Colonic mucosa (tissue), 4 donors: ENCODE data around the gene CCL24. TPM values are rescaled to one million over a fixed set of nuclear protein-coding genes. Genes with fewer than 3 reads are reported as not detected.
"Not testable (repeated sequence)": the region's sequence is repeated elsewhere in the genome, so short reads cannot be mapped to it uniquely, and the experiment has no call there.

Experiments used
- DNase-seq: peaks from one replicate; pipeline ENCODE4 v3.0.0-alpha.2; 2020
- H3K27ac ChIP-seq: fragments of 200-600 bp; one replicate; pipeline ENCODE4 v1.8.0; 2021
- H3K27me3 ChIP-seq: fragments of 200-600 bp; one replicate; pipeline ENCODE4 v1.8.0; 2021
- H3K36me3 ChIP-seq: fragments of 200-600 bp; one replicate; pipeline ENCODE4 v1.8.0; 2021
- H3K4me1 ChIP-seq: fragments of 200-600 bp; one replicate; pipeline ENCODE4 v1.8.0; 2021; ENCODE audit warnings: mild to moderate bottlenecking
- H3K4me3 ChIP-seq: fragments of 200-600 bp; one replicate; pipeline ENCODE4 v1.8.0; 2021
- H3K9ac ChIP-seq, 2 donors: one replicate each; pipeline ENCODE4 v1.7.0; 2013; ENCODE audit warnings: control low read depth in 2 of 2, low read depth in 2 of 2, low read length in 2 of 2
- H3K9me3 ChIP-seq: fragments of 200-600 bp; one replicate; pipeline ENCODE4 v1.8.0; 2021
- intact Hi-C: fragments of 100-400 bp; cut with DNase I; formaldehyde crosslinking; loops from one replicate; pipeline ENCODE4 v1.14.1; 2022
- total RNA-seq, 2 donors: library from RNA; stranded (reverse); fragmentation: NEBNext Ultra II Directional in 1 of 2; extraction: Animal tissue kit (Norgen Biotek cat#: 25700) in 1 of 2; gene quantifications; one replicate each; pipeline ENCODE4 v1.2.1, GENCODE V29; 2021
- TF ChIP-seq, protein P1 (sequence below): fragments of 200-600 bp; IDR thresholded peaks from one replicate; pipeline ENCODE4 v1.8.0; 2022; ENCODE audit warnings: antibody characterized with exemption, mild to moderate bottlenecking
- donor health status: healthy.
- donor health status: DM: no; HTN: no; CAD: no.
- donor health status: DM: no; HTN: no; CAD: no.

Gene CCL24
- total RNA-seq, 2 donors from 2014 or later = 15.7 to 18.4 TPM

DNA sequence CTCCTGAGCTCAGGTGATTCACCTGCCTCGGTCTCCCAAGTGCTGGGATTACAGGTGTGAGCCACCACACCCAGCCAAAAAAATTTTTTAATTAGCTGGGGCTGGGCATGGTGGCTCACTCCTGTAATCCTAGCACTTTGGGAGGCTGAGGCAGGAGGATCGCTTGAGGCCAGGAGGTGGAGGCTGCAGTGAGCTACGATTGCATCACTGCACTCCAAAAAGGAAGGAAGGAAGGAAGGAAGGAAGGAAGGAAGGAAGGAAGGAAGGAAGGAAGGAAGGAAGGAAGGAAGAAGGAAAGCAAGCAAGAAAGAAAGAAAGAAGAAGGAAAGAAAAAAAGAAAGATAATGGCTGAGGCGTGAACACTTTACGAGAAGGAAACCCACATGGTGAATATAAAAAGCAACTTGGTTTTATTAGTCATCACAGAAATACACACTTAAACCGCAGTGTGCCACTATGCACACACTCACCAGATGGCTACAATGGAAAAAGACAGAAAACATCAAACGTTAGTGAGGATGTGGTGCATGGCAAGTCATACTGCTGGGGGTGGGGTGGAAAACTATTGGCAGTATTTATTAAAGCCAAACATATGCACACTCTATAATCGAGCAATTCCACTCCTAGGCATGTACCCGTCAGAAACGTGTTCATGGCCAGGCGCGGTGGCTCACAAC, 37.2 kb downstream of the CCL24 start:
- DNase-seq = no peak
- intact Hi-C loops = no loop called here
- Histone ChIP-seq H3K9me3 (no peaks in the 10 kb centered on the region), H3K27ac (no peak overlapping the region), H3K27me3 (no peaks in the 10 kb centered on the region), H3K4me3 (no peak overlapping the region), H3K4me1 (no peaks in the 10 kb centered on the region), H3K9ac (no peak overlapping the region), H3K36me3 (no peaks in the 10 kb centered on the region)
- TF ChIP-seq, protein P1, sequence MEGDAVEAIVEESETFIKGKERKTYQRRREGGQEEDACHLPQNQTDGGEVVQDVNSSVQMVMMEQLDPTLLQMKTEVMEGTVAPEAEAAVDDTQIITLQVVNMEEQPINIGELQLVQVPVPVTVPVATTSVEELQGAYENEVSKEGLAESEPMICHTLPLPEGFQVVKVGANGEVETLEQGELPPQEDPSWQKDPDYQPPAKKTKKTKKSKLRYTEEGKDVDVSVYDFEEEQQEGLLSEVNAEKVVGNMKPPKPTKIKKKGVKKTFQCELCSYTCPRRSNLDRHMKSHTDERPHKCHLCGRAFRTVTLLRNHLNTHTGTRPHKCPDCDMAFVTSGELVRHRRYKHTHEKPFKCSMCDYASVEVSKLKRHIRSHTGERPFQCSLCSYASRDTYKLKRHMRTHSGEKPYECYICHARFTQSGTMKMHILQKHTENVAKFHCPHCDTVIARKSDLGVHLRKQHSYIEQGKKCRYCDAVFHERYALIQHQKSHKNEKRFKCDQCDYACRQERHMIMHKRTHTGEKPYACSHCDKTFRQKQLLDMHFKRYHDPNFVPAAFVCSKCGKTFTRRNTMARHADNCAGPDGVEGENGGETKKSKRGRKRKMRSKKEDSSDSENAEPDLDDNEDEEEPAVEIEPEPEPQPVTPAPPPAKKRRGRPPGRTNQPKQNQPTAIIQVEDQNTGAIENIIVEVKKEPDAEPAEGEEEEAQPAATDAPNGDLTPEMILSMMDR = no peak

DNA sequence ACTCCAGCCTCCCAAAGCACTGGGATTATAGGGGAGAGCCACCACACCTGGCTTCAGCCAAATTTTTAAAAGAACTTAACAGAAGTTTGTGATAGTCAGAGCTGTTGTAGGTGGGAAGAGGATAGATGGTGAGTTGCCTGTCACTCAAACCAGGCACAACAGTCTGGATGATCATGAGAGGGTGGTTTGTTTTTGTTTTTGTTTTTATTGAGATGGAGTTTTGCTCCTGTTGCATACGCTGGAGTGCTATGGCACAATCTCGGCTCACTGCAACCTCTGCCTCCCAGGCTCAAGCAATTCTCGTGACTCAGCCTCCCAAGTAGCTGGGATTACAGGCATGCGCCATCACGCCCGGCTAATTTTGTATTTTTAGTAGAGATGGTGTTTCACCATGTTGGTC, 39.6 kb downstream of the CCL24 start:
- DNase-seq, intact Hi-C loops, H3K9me3 ChIP-seq, H3K4me1 ChIP-seq, H3K27me3 ChIP-seq, H3K4me3 ChIP-seq, H3K36me3 ChIP-seq, H3K9ac ChIP-seq, H3K27ac ChIP-seq: not testable (repeated sequence)

DNA sequence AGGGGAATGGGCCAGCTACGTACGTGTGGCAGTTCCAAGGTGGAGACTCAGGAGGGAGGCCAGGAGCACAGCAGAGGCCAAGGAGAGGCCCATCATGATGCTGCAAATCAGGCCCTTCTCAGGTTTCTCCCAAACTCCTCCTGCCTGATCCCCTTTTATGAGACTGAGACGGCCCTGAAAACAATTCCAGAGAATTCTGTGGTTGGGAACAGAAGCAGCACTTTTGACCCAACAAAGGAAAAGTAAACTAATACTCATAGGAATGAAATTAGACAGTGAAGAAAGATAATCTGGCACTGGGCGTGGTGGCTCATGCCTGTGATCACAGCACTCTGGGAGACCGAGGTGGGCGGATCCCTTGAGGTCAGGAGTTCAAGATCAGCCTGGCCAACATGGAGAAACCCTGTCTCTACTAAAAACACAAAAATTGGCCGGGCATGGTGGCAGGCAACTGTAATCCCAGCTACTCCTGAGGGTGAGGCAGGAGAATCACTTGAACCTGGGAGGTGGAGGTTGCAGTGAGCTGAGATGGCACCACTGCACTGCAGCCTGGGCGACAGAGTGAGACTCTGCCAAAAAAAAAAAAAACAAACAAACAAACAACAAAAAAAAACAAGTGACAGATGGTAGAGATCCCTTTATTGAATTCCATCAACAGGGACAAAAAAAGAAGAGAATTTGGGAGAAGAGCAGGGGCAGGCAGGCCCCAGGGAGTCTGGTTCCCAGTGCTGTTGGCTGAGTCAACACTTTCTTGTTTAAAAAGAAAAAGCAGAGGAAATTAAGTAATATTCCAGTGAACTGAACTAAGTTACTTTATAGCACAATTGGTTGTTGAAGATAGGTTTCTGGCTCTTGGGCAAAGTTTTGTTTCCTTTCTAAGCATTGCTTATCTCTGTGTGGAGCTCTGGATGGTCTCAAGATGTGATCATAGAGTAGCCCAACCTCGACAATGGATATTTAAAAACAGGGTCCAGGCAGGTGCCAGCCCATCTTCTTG, 41.2 kb downstream of the CCL24 start, which contains the start of gene CCL26:
CCL26 (minus strand) TSS at position 131 of the 997 bp plus-strand sequence; CDS start at position 96, 35 bp downstream.
- Histone ChIP-seq H3K36me3 (no peaks in the 10 kb centered on the region), H3K4me3 (no peak within 1 kb of the TSS), H3K4me1 (no peaks in the 10 kb centered on the region), H3K27me3 (no peaks in the 10 kb centered on the region), H3K9ac (no peak within 1 kb of the TSS), H3K9me3 (no peaks in the 10 kb centered on the region), H3K27ac (no peak within 1 kb of the TSS)
- TF ChIP-seq, protein P1 = no peak
- DNase-seq = peak; percentile 46
- intact Hi-C loops = no loop called here

DNA sequence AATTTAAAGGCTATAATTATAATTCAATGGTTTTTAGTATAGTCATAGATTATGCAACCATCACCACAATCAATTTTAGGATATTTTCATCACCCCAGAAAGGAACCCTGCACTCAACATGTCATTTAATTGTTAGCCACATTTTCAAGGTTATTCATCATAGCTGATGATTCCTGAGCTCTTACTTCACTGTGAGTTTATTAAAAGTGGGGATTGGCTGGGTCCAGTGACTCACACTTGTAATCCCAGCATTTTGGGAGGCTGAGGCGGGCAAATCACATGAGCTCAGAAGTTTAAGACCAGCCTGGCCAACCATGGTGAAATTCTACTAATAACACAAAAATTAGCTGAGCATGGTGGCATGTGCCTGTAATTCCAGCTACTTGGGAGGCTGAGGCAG, 42.4 kb downstream of the CCL24 start:
- Histone ChIP-seq H3K27ac (no peak overlapping the region), H3K4me1 (no peaks in the 10 kb centered on the region)

DNA sequence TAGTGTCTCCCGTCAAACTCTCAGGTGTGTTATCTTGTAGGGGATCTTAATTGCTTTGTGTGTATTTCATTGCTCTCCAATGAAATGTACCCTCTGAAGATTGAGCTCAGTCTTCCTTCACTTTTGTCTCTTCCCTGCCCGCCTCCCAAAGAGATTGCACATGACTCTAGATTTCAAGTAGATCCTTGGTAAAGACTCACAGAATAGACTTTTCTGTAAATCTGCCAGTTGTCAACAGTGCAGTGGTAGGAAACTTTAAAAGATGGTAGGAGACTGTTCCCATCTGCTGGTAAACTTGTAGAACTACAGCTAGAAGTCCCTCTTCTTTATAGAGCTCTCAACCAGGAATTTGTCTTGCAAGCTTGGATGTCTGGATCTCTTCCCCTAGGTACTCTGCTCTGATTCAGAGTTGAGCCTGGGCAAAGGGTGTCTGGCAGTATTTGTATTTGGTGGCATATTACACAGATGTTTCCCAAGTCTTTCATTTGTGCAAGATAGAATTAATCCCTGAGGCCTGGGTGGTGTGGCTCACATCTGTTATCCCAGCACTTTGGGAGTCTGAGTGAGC, 51.2 kb downstream of the CCL24 start:
- Histone ChIP-seq H3K4me3 (no peak overlapping the region), H3K27me3 (no peaks in the 10 kb centered on the region), H3K36me3 (no peaks in the 10 kb centered on the region), H3K9ac (no peak overlapping the region), H3K27ac (no peak overlapping the region), H3K9me3 (no peaks in the 10 kb centered on the region), H3K4me1 (no peaks in the 10 kb centered on the region)
- TF ChIP-seq, protein P1 = peak; percentile 67
- intact Hi-C loops = no loop called here
- no peak for DNase-seq

More for the DNA sequence above, 42.4 kb downstream of the CCL24 start:
- Histone ChIP-seq H3K9me3 (no peaks in the 10 kb centered on the region), H3K4me3 (no peak overlapping the region), H3K27me3 (no peaks in the 10 kb centered on the region), H3K36me3 (no peaks in the 10 kb centered on the region), H3K9ac (no peak overlapping the region)
- TF ChIP-seq, protein P1 = no peak
- no peak for DNase-seq
- intact Hi-C loops = no loop called here

DNA sequence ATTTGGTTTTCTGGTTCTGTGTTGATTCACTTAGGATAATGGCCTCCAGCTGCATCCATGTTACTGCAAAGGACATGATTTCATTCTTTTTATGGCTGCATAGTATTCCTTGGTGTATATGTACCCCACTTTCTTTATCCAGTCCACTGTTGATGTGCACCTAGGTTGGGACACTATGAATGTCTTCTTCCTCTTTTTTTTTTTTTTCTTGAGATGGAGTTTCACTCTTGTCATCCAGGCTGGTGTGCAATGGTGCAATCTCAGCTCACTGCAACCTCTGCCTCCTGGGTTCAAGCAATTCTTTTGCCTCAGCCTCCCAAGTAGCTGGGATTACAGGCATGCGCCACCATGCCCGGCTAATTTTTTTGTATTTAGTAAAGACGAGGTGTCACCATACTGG, 51.8 kb downstream of the CCL24 start:
- intact Hi-C loops = not testable (repeated sequence)

More for the DNA sequence above, 51.8 kb downstream of the CCL24 start:
- not testable (repeated sequence) for H3K36me3 ChIP-seq, H3K9ac ChIP-seq, H3K27me3 ChIP-seq, H3K4me1 ChIP-seq, H3K9me3 ChIP-seq, H3K27ac ChIP-seq, H3K4me3 ChIP-seq, DNase-seq
